CD4-positive, alpha-beta T cell treated with Interleukin-15 for 1 hour (primary cell): ENCODE data around the gene SHH.
A peak's percentile ranks its signal among the peaks of the same experiment; 100 is the strongest.

ENCODE experiments used
- DNase-seq: peaks from one replicate; pipeline ENCODE4 v3.0.0-alpha.2; 2020

Gene SHH

DNA sequence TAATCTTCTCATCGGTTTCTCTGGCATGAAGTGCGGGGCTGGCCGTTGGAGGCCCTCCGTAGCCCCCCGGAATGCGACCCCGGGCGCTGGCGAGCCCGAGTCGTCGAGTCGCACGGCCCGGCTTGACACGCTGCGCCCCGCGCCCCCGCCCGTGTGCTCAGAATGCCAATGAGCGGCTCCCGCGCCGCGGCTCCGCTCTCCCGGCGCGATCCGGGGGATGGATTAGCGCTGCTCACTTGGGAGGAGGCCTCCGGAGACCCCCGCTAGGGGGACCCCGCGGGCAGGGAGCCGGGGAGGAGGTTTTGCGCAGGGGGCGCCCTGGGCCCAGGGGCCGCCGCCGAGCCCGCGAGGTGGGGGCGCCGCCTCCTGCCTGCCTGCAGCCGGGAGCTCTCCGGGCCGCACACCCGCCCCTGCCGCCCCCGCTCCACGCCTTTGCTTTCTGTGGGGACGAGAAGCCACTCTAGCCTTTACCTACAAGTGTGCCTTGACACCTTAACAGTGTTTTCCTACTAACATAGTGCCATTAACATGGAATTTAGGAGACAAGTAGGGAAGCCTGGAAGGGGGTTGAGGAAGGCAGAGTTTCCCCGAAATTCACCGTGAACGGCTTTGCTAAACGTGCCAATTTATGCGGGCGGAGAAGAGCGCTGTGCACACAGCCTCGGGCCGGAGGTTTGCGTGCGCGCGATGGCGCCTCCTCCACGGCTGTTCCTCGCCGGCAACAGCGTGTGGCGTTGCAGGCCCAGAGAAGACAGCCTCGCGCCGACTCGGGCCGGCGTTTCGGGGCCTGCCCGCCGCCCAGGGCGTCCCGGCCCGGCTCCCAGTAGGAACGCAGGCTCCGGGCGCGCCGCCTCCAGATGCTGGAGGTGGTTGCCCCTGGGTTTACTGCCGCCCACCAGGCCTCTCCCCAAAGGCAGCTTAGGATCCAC, 7.1 kb downstream of the SHH start:
- no peak for DNase-seq

DNA sequence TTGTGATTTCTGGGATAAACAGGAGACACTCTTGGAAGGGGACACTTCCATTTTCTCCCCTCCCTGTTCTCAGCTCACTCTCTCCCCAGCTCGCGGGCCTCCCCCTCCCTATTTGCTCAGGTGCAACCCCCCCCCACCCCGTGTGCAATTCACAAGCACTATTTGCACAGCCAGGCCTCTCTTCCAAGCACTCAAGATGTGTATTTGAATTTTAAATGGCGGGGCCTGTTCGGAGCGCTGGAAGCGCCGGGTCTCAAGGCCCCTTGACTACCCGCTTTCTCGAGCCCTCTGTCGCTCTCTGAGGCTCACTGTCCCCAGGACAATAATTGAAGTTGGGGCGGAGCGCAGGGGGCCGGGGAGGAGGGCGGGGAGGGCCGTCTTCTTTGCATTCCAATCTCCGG, 7.8 kb downstream of the SHH start:
- DNase-seq: no peak

DNA sequence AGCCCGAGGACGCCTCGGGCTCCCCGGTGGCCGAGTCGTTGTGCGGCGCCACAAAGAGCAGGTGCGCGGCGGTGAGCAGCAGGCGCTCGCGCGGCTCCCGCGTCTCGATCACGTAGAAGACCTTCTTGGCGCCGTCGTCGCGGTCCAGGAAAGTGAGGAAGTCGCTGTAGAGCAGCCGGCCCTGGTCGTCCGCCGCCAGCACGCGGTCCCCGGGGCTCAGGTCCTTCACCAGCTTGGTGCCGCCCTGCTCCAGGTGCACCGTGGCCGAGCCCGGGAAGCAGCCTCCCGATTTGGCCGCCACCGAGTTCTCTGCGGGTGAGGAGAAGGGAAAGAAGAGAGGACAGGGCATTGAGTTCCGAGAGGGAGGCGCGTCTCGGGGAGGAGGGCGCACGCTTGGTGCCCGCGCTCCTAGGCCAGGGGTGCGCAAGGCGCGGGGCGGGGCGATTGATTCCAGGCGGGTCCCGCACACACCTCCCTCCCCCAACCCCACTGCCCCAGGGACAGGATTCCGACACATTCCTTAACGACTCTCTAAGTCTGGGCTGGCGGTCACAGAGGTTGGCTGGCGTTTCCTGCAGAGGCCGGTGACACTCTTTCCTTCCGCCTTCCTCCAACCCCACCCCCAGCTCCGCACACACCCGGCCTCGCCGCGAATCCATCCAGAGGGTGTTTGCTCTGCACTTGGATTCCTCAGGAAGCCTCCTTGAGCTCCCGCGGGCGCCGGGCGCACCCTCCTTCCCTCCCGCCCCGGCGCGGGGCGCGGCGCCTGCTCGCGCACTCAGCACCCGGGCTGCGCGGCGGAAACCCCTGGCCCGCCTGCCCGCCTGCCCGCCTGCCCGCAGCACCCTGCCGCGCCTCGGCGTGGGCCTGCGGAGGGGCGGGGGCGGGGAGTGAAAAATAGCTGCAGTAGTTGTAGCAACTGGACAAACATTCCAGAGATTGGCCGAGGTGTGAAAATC, 8.6 kb downstream of the SHH start:
- no peak for DNase-seq

DNA sequence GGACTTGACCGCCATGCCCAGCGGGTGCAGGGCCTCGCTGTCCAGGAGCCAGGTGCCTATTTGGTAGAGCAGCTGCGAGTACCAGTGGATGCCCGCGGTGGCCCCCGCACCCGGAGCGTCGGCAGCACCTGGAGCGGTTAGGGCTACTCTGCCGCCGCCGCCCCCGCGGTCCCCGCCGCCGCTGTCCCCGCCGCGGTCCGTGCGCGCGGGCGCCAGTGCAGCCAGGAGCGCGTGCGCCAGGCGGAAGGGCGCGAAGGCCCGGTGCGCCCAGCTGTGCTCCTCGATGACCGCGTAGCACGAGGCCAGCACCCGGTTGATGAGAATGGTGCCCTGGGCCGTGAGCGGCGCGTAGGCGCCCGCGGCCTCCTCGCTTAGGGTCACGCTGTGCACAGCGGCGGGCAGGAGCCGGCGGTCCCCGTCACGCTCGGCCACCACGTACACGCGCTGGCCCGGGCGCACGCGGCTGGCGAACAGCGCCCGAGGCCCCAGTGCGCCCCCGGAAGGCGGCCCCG, 9.3 kb downstream of the SHH start:
- no peak for DNase-seq

DNA sequence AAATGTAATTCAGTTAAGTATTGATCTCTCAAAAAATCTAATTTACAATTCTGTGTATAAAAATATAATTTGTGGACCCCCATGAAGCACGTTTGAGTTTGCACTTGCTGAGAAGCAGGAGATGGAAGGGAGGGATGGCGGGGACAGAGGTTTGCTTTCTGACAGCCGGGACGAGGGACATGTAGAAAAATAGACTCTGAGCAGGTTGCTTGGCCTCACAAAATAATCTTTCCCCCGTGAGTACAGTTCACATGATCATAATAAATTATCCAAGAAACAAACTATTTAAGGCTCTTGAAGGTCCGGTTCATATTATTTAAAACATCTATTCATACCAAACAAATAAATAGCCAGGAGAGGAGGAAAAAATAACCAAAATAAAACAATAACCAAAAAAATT, 10.0 kb downstream of the SHH start:
- DNase-seq: no peak

DNA sequence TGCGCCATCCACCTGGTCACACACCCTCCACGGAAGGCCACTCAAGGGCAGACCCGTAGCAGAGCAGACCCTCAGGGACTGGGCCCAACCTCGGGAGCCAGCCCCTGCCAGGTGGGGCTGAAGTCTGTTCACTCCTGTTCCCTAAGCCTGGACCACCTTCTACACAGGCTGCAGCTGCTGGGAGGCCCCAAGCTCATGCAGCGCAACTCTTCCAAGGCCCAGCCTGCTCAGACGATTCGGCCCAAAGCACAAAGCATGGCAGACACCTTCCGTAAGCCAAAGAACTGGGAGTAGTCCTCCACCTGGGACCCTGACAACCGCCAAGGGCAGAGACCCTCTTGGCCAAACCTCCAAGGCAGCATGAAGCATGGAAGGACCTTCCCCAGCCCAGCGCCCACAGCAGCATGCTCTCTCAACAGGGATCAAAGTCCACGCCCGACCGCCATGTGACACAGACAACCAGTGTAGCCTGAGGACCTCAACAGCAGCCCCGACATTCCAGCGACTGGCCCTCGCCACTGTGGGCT, 11.5 kb downstream of the SHH start:
- DNase-seq: no peak

DNA sequence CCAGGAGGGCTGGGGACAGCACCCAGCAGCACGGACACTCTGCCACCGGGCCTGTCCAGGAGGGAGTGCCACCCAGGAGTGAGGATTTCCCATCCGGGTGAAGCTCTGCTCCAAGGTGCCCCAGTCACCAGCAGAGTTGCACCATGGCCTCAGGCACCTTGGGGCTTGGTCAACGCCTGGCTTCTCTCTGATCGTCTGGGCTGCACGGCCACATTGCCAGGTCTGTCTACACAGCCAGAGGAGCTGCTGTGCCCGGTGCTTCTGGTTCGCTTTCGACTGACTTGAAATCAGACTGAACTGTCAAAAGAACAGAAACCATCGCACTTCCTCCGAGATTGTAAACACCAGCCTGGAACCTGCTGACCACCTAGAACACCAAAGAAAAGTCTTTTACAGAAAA, 12.0 kb downstream of the SHH start:
- DNase-seq: no peak

DNA sequence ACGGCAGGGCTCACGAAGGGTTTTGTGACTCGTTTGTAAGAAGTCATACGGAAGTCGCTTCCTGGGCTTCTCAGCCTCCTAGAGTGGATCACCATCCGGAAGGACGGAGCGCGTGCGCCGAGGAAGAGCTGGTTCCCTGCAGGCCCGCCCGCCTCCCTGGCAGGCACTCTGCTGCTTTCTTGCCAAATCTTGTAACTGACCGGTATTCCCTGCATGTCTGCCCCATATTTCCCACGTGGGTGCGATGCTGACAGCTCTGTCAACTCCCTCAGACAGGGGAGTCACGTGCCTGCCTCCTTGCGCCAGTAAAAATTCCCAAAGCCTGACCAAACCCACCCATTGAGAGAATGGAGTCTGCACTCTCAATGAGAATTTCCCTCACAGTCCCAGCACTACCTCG, 12.7 kb downstream of the SHH start:
- DNase-seq: no peak

DNA sequence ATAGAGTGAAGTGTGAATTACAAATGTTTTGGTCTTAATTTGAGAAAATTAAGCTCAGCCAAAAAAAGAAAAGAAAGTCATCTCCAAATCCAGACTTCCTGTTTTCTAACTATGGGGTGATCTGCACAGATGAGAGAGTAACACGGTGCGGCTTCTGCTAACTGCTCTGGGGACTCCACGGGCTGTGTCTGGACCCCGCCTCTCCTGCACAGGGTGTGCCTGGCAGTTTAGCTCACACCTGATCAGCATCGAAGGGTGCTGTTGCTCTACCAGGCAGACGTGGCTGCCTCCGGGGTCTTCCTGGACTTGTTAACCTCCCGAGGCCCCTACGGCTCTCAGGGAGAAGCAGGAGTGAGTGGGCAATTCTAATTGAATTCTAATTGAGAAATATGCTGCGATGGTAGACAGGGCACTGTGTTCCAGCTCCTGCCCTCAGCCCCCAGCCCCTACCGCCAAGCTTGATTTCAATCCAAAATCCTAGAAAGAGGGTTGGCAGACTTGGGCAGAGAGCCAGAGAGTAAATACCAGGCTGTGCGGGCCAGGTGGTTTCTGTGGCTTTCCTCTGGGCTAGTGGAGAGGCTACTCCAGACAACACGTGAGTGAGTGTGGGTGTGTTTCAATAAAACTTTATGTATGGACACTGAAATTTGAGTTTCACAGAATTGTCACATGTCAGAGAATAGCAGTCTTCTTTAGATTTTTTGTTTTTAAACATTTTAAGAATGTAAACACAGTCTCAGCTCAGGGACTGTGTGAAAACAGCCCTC, 13.4 kb downstream of the SHH start:
- DNase-seq: no peak

DNA sequence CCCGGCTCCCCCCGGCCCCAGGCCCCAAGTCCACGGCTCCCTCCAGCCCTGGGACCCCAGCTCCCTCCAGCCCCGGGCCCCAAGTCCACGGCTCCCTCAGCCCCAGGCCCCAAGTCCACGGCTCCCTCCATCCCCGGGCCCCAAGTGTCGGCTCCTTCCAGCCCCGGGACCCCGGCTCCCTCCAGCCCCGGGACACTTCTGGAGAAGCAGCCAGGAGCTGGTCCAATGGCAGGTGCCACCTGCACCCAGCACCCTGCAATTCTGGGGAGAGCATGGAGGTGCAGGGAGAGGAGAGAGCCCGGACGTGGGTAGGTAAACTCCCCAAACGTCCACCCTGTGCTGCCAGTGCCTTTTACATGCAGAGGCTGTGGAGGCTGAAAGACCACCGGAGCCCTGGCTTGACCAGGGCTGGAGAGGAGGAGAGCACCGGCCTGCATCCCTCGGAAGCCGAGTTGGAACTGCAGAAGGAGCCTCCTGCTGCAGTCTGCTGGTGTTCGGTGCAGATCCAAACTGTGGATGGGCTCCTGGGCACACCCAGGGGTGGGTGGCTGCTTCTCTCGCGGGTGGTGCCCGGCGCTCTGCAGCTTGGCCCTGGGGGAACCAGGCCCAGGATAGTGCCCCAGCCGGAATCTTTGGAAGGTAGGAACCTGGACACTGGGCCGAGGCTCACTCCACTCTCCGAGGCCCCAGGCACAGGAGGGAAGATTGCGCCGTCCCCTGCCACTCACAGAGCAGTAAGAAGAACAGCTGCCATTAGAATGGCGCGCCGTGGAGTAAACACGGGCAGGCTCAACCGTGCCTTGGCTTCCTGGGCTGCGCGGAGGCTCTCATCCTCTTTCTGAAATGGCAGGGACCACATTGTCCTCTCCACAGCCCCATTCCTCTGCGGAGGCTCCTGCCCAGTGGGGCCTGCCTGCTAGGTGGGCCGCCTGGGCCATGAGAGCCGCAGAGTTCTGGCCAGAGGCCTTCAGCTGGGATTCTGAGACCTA, 14.7 kb downstream of the SHH start:
- DNase-seq: no peak

DNA sequence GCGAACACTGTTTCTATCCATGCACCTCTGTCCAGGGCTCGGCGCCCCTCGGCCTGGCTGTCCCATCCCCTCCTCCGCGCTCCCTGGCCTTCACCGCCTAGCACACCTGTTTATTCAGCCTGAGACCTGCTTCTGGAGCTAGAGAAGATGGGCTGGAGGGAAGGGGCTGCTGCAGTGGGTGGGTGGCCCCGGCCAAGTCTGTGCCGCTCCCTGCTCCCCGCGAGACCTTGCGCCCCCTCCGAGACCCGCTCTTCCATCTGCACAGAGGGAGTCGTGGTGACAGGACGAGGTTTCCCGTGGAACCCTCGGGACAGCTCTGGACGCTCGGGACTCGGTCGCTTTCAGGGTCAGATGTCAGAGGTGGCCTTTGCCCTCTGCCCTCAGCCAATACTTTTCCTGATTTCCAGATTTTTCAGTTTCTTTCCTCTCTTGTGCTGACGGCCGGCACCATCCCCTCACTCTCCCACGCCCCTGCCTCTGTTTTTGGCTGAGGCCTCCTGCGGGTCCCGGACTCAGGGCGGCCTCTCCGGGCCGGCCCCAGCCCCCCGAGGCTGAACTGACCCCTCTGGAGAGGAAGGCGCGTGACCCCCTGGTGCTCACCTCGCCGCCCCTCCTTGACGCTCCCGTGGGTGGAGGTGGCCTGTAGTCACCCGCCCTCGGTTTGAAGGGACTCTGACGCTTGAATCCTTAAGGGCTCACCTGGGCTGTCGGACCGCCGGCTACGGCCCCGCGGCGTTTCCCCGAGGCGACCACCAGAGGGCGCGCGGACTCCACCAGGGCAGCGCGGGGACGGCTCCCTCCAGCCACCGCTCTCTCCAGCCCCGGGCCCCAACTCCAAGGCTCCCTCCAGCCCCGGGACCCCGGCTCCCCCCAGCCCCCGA, 15.6 kb downstream of the SHH start:
- DNase-seq: peak; percentile 37

DNA sequence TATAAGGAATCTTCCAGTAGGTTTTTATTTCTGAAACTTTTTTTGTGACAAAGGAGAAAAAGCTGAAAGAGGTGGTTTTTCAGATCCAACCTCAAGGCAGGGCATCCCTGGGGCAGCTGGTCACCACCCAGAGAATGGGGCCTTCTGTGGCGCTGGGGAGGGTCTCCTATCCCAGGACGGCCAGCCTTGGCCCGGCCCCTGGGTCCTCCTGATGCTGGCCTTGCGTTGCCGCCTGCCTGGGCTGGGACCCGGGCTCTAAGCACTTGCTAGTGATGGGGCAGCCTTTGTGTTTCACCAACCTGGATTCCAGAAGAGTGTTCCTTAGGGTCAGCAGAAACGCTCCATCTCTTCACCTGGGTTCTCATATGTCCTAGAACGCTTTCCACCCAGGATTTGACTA, 16.3 kb downstream of the SHH start:
- DNase-seq: no peak

DNA sequence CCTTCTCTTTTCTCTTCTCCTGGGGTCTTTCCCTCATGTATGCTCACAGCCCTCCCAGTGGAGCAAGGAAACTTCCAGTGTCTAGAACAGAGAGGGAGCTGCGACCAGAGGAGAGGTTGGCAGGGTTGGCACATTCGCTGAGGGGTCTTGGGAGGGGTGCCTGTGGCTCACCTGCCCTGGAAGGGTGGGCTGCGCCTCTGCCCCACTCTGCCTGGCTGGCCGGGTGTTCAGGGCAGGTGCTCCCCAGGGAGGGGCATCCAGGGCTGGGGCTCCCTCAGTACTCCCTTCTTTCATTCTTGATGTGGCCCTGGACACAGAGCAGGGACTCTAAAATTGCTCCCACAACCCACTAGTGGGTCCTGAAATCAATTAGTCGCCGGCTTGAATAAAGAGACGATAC, 16.9 kb downstream of the SHH start:
- DNase-seq: no peak

DNA sequence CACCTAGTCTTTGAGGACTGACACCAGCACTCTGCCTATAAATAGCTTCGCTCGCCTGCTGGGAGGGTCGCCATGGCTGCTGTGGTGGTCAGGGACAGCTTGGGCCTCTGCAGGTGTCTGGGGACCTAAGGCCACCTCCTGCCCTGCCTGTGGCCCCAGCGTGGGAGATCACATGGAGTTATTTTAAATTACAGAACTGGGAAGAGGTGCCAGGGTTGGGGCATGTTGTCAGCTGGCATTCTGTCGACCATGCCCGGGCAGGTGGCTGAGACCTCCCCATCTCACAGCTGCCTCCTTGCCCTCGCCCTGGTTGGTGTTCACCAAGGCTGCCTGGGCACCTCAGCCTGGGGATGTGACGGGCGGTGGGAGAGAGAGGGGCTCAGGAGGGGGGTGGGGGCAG, 18.1 kb downstream of the SHH start:
- no peak for DNase-seq

DNA sequence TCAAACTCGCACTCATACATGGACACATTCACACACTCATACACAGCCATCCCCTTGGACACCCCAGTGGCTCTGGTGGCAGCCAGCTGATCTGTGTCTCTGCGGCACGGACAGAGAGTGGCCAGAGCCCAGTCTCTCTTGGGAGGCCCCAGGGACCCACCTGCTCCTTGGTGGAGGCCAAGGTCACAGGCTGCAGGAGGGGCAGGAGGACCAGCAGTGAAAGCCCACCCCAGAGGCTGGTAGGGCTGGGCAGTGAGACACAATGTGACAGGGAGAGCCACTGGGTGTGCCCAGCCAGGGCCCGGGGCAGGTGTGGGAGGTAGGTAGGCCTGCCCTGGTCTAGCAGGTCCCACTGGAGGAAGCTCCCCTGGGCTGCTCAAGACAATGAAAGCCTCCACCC, 18.5 kb downstream of the SHH start:
- DNase-seq: no peak

DNA sequence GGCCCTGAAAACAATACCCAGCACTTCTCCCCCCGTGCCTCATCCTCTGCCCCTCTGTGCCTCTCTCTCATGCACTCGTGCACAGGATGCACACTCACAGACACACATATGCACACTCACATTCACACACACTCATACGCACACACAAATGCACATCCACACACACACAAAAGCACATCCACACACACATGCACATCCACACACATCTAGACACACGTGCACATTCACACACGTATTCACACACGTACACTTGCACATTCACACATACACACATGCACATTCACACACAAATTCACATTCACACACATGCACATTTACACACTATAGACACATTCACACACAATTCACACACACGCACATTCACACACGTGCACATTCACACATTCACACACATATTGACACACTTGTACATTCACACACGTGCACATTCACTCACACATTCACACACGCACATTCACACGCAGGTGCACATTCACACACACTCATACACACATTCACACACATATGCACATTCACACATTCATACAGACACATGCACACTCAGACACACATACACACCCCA, 19.2 kb downstream of the SHH start:
- DNase-seq: no peak

DNA sequence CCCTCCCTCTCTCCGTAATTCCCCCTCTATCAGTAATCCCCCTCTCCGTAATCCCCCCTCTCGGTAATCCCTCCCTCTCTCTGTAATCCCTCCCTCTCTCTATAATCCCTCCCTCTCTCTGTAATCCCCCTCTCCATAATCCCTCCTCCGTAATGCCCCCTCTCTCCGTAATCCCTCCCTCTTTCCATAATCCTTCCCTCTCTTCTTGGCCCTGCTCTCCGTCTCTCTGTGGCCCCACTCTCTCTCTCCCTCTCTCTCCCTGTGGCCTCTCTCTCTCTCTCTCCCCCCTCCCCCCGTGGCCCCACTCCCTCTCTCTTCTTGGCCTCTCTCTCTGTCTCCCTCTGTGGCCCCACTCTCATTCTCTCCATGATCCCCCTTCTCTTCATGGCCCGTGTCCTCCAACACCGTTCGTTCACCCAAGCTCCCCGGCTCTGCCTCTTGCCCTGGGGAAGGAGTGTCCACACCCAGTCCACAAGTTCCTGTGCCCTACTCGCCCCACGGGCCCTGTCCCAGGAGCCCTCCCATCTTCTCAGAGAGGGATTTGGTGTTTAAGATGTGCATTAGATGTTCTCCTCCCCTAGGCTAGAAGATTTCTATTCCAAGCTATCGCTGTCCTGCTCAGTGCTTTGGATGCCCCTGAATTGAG, 19.8 kb downstream of the SHH start:
- DNase-seq: no peak

DNA sequence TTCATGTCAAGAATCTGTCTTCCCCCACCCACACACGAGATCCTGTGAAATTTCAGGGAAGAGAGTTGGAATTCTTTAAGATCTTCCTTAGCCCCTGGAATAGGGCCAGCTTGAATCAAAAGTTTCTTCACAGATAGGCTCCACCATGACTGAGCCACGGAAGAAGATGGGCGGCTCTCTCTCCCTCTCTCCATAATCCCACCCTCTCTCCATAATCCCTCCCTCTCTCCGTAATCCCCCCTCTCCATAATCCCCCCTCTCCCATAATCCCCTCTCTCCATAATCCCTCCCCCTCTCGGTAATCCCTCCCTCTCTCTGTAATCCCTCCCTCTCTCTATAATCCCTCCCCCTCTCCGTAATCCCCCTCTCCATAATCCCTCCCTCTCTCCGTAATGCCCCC, 20.4 kb downstream of the SHH start:
- no peak for DNase-seq

DNA sequence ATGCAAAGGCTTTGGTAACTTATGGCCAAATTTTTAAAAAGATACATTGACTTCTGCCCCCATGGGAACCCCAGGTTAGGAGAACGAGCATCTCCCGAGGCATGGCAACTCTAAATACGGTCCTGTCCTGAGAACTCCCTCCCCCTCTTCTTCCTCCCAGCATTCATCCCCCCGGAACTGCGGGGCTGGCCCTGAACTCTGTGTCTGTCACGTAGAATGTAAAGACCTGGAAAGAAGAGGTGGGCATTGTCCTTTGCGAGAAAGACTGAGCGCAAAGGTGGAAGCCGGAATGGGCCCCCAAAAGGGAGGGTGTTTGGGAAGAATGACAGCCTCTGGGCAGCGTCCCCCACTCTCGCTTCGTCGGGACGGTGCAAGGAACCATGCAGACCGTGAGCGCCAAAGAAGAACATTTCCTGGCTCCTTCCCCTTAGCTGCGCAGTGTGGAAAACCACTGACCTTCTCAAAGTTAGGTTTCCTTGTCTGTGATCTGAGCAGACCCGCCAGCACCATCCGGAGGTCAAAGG, 21.0 kb downstream of the SHH start:
- no peak for DNase-seq
